Activated CD4-positive, CD25-positive, alpha-beta regulatory T cell (primary cell): ENCODE data around the gene TLE3.

ENCODE experiments used
- DNase-seq, 4 experiments: peaks; one replicate each; lab custom pipeline; 2025; lab: John Stamatoyannopoulos, UW

TLE3 gene

GRCh38 chr15:70099167-70099966, 1.6 kb upstream of the TLE3 start:
- DNase-seq = peak; percentile 99 to 100 (median 100)

- peak in 2 of 4 experiments; percentile 27 to 43 for DNase-seq
These were observed 897 bp upstream of the TLE3 start for GRCh38 chr15:70098461-70099166.

GRCh38 chr15:70098153-70098460, 390 bp upstream of the TLE3 start:
- DNase-seq = no peak

- DNase-seq = no peak
These were observed 725 bp downstream of the TLE3 start for GRCh38 chr15:70097063-70097320.

GRCh38 chr15:70096215-70097062, 1.3 kb downstream of the TLE3 start:
- DNase-seq = peak in 3 of 4 experiments; percentile 14 to 30 (median 28)

GRCh38 chr15:70095408-70096214, 2.1 kb downstream of the TLE3 start:
- DNase-seq = peak; percentile 12 to 35 (median 25)

- DNase-seq = no peak
These were observed 2.9 kb downstream of the TLE3 start for GRCh38 chr15:70094690-70095311.

- DNase-seq = no peak
These were observed 4.0 kb downstream of the TLE3 start for GRCh38 chr15:70093481-70094319.

- no peak for DNase-seq
These were observed 4.6 kb downstream of the TLE3 start for GRCh38 chr15:70093070-70093469.

- DNase-seq = no peak
These were observed 5.2 kb downstream of the TLE3 start for GRCh38 chr15:70092464-70093027.

GRCh38 chr15:70091726-70092463, 5.8 kb downstream of the TLE3 start:
- DNase-seq = no peak

- no peak for DNase-seq
These were observed 7.1 kb downstream of the TLE3 start for GRCh38 chr15:70090436-70091296.

GRCh38 chr15:70089692-70089971, 8.1 kb downstream of the TLE3 start:
- no peak for DNase-seq

GRCh38 chr15:70088887-70089691, 8.6 kb downstream of the TLE3 start:
- DNase-seq = no peak

GRCh38 chr15:70088455-70088854, 9.3 kb downstream of the TLE3 start:
- DNase-seq = no peak

GRCh38 chr15:70087708-70088352, 9.9 kb downstream of the TLE3 start:
- no peak for DNase-seq

GRCh38 chr15:70086636-70087035, 11.1 kb downstream of the TLE3 start:
- no peak for DNase-seq
